C4-2B (cell line): ENCODE results near the gene ZFYVE19.

ENCODE experiments used
- H3K27ac ChIP-seq: fragments of 450-650 bp; 2 replicates; pipeline ENCODE4 v1.5.1; 2017
- CTCF ChIP-seq: fragments of 450-650 bp; conservative IDR thresholded peaks from 2 replicates; pipeline ENCODE4 v1.5.1; 2017; ENCODE audit warnings: mild to moderate bottlenecking
- ZFX ChIP-seq: fragments of 450-650 bp; IDR thresholded peaks from 2 replicates; pipeline ENCODE4 v1.6.1; 2017

Gene ZFYVE19

GRCh38 chr15:40792394-40792793 lies 14.5 kb upstream of the ZFYVE19 start:
- TF ChIP-seq CTCF (no peak), ZFX (no peak)
- H3K27ac ChIP-seq, result peak overlapping the region; percentile 50; the same call in 1 of the 2 replicates

GRCh38 chr15:40793216-40793989 lies 13.5 kb upstream of the ZFYVE19 start:
- peak overlapping the region; percentile 50 for H3K27ac ChIP-seq
- TF ChIP-seq ZFX (no peak), CTCF (no peak)

- no peak overlapping the region for H3K27ac ChIP-seq
- no peak for TF ChIP-seq ZFX
- no peak for TF ChIP-seq CTCF
Measured at GRCh38 chr15:40796041-40796440, 10.8 kb upstream of the ZFYVE19 start.

DNA sequence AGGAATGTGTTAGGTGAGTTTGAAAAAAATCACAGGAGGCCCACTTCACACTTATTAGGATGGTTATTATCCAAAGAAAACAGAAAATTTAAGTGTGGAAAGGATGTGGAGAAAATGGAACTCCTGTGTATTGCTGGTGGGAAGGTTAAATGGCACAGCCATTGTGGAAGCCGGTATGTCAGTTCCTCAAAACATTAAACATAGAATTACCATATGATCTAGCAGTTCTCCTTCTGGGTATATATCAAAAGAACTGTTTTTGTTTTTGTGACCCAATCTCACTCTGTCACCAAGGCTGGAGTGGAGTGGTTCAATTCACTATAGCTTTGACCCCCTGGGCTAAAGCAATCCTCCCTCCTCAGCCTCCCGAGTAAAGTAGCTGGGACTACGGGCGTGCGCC lies 10.4 kb upstream of the ZFYVE19 start:
- TF ChIP-seq ZFX, result no peak
- no peak for TF ChIP-seq CTCF
- H3K27ac ChIP-seq, result no peak overlapping the region

DNA sequence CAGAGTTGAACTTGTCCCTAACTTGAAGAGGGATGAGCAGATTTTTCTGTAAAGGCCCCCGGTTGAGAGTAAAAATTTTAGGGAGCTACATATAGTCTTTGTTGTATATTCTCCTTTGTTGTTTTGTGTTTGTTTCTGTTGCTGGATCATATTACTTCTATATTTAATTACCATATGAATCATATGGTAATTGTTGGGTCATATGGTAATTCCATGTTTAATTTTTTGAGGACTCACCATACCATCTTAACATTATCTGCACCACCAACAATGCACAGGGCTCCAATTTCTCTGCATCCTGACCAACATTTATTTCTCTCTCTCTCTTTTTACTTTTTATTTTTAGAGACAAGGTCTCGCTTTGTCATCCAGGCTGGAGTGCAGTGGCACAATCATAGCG lies 7.4 kb upstream of the ZFYVE19 start:
- H3K27ac ChIP-seq, result no peak overlapping the region
- TF ChIP-seq ZFX (no peak), CTCF (no peak)

DNA sequence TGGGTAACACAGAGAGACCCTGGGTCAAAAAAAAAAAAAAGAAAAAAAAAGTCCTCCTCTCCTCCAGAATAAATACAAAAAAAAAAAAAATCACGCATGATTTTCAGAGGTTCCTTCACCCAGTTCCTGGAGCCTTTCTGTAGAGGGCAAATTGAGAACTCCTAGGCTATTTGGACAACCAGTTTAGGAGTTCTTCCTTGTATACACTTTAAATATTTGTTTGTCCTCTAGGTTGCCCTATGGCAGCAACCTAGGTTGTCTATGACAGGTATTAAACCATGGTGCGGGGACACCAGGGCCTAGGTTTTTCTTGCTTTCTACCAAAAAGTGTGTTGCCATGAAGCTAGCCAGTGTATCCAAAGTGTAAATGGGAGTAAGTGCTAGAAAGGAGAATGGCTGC lies 3.8 kb upstream of the ZFYVE19 start:
- TF ChIP-seq CTCF, result no peak
- TF ChIP-seq ZFX, result no peak
- peak overlapping the region; percentile 82 for H3K27ac ChIP-seq

DNA sequence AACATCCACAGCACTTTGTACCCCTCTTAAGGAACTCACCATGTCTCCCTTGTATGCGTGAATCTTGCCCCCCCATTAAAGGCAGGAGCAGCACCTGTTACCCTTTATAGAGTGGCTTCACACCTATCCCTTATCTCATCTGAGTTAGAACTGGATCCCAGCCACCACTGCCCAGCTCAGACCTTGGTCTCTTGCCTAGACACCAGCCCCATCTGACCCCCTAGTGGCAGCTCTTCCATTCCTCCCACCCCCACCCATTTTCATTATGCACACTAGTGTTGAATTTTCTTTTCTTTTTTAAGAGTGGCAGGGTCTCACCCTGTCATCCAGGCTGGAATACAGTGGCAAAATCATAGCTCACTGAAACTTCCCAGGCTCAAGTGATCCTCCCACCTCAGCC lies 3.2 kb upstream of the ZFYVE19 start:
- no peak; the same call in 1 of the 2 replicates for TF ChIP-seq CTCF
- peak overlapping the region; percentile 82 for H3K27ac ChIP-seq
